Neural cell (in vitro differentiated cells): ENCODE results near the gene LARGE1. TPM values are rescaled to one million over a fixed set of nuclear protein-coding genes. Genes with fewer than 3 reads are reported as not detected.

ENCODE experiments used
- H2AFZ ChIP-seq: fragments of 200-600, 300-800 bp; sonication (generic), shearing (Covaris generic); 2 replicates; pipeline ENCODE4 v1.6.0; 2014; ENCODE audit warnings: low read depth, mild to moderate bottlenecking, antibody characterized with exemption, low read length, moderate library complexity
- H3F3A ChIP-seq: fragments of 200-600 bp; shearing (Covaris generic); 2 replicates; pipeline ENCODE4 v1.6.1; 2016; ENCODE audit warnings: mild to moderate bottlenecking, moderate library complexity, mixed read lengths, antibody characterized with exemption, low read length; ENCODE audit not compliant: insufficient read depth, poor library complexity, severe bottlenecking
- H3K27ac ChIP-seq: fragments of 200-600, 300-800 bp; sonication (generic), shearing (Covaris generic); 2 replicates; pipeline ENCODE4 v1.5.1; 2014; ENCODE audit warnings: mild to moderate bottlenecking, low read length, moderate library complexity
- H3K27me3 ChIP-seq: fragments of 300-800, 200-600 bp; sonication (generic), shearing (Covaris generic); 2 replicates; pipeline ENCODE4 v1.6.0; 2014; ENCODE audit warnings: mild to moderate bottlenecking, low read depth, low read length, moderate library complexity; ENCODE audit not compliant: insufficient read depth
- H3K36me3 ChIP-seq: fragments of 300-800, 200-600 bp; sonication (generic), shearing (Covaris generic); 2 replicates; pipeline ENCODE4 v1.5.1; 2014; ENCODE audit warnings: mild to moderate bottlenecking, antibody characterized with exemption, low read length, moderate library complexity; ENCODE audit not compliant: insufficient read depth
- H3K4me2 ChIP-seq: fragments of 300-800, 200-600 bp; sonication (generic), shearing (Covaris generic); 2 replicates; pipeline ENCODE4 v1.6.0; 2014; ENCODE audit warnings: mild to moderate bottlenecking, low read length
- H3K4me3 ChIP-seq: fragments of 300-800, 200-600 bp; sonication (generic), shearing (Covaris generic); 2 replicates; pipeline ENCODE4 v1.5.1; 2014; ENCODE audit warnings: mild to moderate bottlenecking, low read length, moderate library complexity
- H3K79me2 ChIP-seq: fragments of 200-600 bp; shearing (Covaris generic); replicated peaks from 2 replicates; pipeline ENCODE4 v1.6.0; 2014; ENCODE audit warnings: mild to moderate bottlenecking, low read length, moderate library complexity; ENCODE audit not compliant: insufficient read depth
- H3K9ac ChIP-seq: fragments of 300-800, 200-600 bp; sonication (generic), shearing (Covaris generic); 2 replicates; pipeline ENCODE4 v1.6.1; 2016; ENCODE audit warnings: mild to moderate bottlenecking, low read length, mixed read lengths
- H3K9me2 ChIP-seq: fragments of 200-600 bp; shearing (Covaris generic); 2 replicates; pipeline ENCODE4 v1.6.1; 2016; ENCODE audit warnings: mild to moderate bottlenecking, low read length, mixed read lengths; ENCODE audit not compliant: insufficient read depth
- H3K9me3 ChIP-seq: fragments of 200-600, 300-800 bp; sonication (generic), shearing (Covaris generic); 2 replicates; pipeline ENCODE4 v1.6.1; 2016; ENCODE audit warnings: mild to moderate bottlenecking, mixed run types, low read length, moderate library complexity, mixed read lengths
- H4K20me1 ChIP-seq: fragments of 200-600 bp; shearing (Covaris generic); 2 replicates; pipeline ENCODE4 v1.6.1; 2016; ENCODE audit warnings: mild to moderate bottlenecking, mixed run types; ENCODE audit not compliant: insufficient read depth
- CTCF ChIP-seq: fragments of 450-650 bp; IDR thresholded peaks from 2 replicates; pipeline ENCODE4 v1.5.1; 2014; ENCODE audit warnings: antibody characterized with exemption, mild to moderate bottlenecking, moderate library complexity; ENCODE audit not compliant: poor library complexity, severe bottlenecking
- EP300 ChIP-seq: fragments of 450-650 bp; conservative IDR thresholded peaks from 2 replicates; pipeline ENCODE4 v1.6.1; 2014; ENCODE audit warnings: antibody characterized with exemption, mild to moderate bottlenecking, moderate library complexity; ENCODE audit not compliant: poor library complexity, severe bottlenecking
- EZH2 ChIP-seq: fragments of 200-600, 300-800 bp; shearing (Covaris generic), sonication (generic); IDR thresholded peaks from 2 replicates; pipeline ENCODE4 v1.6.1; 2014; ENCODE audit warnings: antibody characterized with exemption, low read length, borderline replicate concordance, mild to moderate bottlenecking; ENCODE audit not compliant: insufficient read depth, poor library complexity, severe bottlenecking
- MXI1 ChIP-seq: fragments of 450-650 bp; conservative IDR thresholded peaks from 2 replicates; pipeline ENCODE4 v1.6.1; 2014; ENCODE audit warnings: antibody characterized with exemption, mild to moderate bottlenecking; ENCODE audit not compliant: poor library complexity, severe bottlenecking
- POLR2AphosphoS5 ChIP-seq: IDR thresholded peaks from 2 replicates; pipeline ENCODE4 v1.6.1; 2012
- RAD21 ChIP-seq: fragments of 450-650 bp; conservative IDR thresholded peaks from 2 replicates; pipeline ENCODE4 v1.6.1; 2014; ENCODE audit warnings: antibody characterized with exemption, mild to moderate bottlenecking, moderate library complexity
- REST ChIP-seq: IDR thresholded peaks from 2 replicates; pipeline ENCODE4 v1.6.1; 2012; ENCODE audit warnings: borderline replicate concordance
- SMC3 ChIP-seq: fragments of 450-650 bp; conservative IDR thresholded peaks from 2 replicates; pipeline ENCODE4 v1.6.1; 2014; ENCODE audit warnings: antibody characterized with exemption, mild to moderate bottlenecking, moderate library complexity; ENCODE audit not compliant: poor library complexity
- TAF1 ChIP-seq: IDR thresholded peaks from 2 replicates; pipeline ENCODE4 v1.6.1; 2012; ENCODE audit warnings: low read depth
- polyA plus RNA-seq: library from polyadenylated mRNA; depleted of rRNA; stranded (reverse); fragments of >200 nt; gene quantifications from 2 replicates; pipeline ENCODE4 v1.2.3, GENCODE V29; 2014

Gene LARGE1
- polyA plus RNA-seq, 1 donor from 2014 or later: 27.5 TPM

GRCh38 chr22:33474587-33474986 is 445.7 kb downstream of the LARGE1 start:
- H3K9ac ChIP-seq: no peak overlapping the region
- H3K27ac ChIP-seq: no peak overlapping the region
- H3K4me2 ChIP-seq: no peak overlapping the region
- no peaks in the 10 kb centered on the region for H3K27me3 ChIP-seq
- no peaks in the 10 kb centered on the region for H3K9me3 ChIP-seq
- no peak overlapping the region for H3K4me3 ChIP-seq
- no peaks in the 10 kb centered on the region for H4K20me1 ChIP-seq
- H3K9me2 ChIP-seq: no peaks in the 10 kb centered on the region
- TF ChIP-seq POLR2AphosphoS5: no peak
- no peak for TF ChIP-seq REST
- TF ChIP-seq TAF1: no peak
- TF ChIP-seq EZH2: no peak
- no peak for TF ChIP-seq RAD21
- TF ChIP-seq EP300: no peak
- TF ChIP-seq CTCF: no peak
- TF ChIP-seq MXI1: no peak
- no peak for TF ChIP-seq SMC3
- H3F3A ChIP-seq: no peaks in the 10 kb centered on the region
- no peaks in the 10 kb centered on the region for H3K79me2 ChIP-seq
- no peaks in the 10 kb centered on the region for H3K36me3 ChIP-seq
- H2AFZ ChIP-seq: no peak overlapping the region

- Histone ChIP-seq H3K9me3 (no peaks in the 10 kb centered on the region), H3K36me3 (no peaks in the 10 kb centered on the region), H3K9me2 (no peaks in the 10 kb centered on the region), H3K4me2 (no peak overlapping the region), H3F3A (no peaks in the 10 kb centered on the region), H3K27ac (no peak overlapping the region), H3K79me2 (no peaks in the 10 kb centered on the region), H3K4me3 (no peak overlapping the region), H3K9ac (no peak overlapping the region), H2AFZ (no peak overlapping the region), H4K20me1 (no peaks in the 10 kb centered on the region), H3K27me3 (no peaks in the 10 kb centered on the region)
- TF ChIP-seq EP300 (no peak), POLR2AphosphoS5 (no peak), EZH2 (no peak), SMC3 (no peak), TAF1 (no peak), RAD21 (no peak), MXI1 (no peak), REST (no peak)
These were observed 447.6 kb downstream of the LARGE1 start for GRCh38 chr22:33472462-33473344.
